Fibroblast of skin of scalp (primary cell): ENCODE data around the gene PLEKHO1.
A peak's percentile ranks its signal among the peaks of the same experiment; 100 is the strongest.
"Not testable (repeated sequence)": the region's sequence is repeated elsewhere in the genome, so short reads cannot be mapped to it uniquely, and the experiment has no call there.

Experiments
- DNase-seq: peaks from one replicate; pipeline ENCODE4 v3.0.0-alpha.2; 2013

Gene PLEKHO1

DNA sequence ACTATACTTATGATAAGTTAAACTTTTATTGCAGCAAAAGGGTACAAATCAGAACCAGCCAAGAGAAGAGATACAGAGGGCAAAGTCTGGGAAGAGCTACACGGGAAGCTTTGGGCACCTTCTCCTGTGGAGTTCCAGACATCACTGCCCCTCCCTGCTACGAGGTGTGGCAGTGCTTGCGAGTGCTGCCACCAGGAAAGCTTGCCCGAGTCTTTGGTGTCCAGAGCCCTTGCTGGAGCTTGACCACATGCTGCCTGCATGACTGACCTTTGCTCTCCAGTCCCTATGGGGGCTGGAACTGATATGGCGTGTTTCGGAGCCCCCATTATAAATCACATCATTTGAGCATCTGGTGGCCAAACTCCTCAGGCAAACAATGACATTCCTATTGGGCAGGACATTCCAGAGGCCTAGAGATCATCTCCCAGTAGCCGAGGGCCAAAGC, 23.4 kb downstream of the PLEKHO1 start:
- DNase-seq, result no peak

DNA sequence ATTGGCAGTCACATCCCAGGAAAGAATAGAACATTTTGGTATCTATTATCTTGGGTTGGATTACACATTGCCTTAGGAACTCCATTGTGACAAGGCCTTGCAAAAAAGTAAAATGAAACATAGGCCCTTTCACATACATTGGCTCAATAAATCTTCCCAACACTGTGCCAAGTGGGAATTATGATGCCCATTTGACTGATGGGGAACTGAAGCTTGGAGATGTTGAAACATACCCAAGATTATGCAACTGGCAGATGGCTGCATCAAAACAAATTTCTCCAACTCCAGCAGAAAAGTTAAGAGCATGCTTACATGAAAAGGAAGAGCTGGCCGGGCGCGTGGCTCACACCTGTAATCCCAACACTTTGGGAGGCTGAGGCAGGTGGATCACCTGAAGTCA, 26.9 kb downstream of the PLEKHO1 start:
- no peak for DNase-seq

DNA sequence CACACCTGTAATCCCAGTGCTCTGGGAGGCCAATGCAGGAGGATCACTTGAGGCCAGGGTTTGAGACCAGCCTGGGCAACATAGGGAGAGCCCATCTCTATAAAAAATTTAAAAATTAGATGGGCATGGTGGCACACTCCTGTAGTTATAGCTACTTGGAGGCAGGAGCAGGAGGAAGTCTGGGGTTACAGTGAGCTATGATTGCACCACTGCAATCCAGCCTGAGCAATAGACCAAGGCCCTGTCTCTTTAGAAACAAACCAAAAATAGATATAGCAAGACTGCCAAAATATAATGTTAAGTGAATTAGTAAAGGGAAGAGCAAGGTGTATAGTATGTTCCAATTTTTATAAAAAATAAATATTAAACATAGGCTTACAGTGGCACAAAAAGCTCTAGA, 28.8 kb downstream of the PLEKHO1 start:
- DNase-seq, result no peak

DNA sequence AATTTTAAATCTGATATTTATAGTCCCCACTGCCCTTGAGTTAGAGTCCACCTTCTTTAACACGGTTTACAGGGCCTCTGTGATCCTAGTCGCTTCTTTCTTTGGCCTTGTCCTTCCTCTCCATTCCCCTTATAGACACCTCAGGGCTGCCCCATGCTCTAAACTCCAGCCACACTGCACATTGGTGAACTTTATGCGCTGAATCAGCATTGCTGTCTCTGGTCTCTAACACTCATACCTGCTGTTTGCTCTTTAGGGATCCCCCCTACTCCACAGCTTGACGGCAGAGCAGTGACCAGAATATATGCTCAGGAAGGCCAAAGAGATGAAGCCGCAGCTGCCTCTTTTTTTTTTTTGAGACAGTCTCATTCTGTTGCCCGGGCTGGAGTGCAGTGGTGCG, 30.2 kb downstream of the PLEKHO1 start:
- DNase-seq, result no peak

DNA sequence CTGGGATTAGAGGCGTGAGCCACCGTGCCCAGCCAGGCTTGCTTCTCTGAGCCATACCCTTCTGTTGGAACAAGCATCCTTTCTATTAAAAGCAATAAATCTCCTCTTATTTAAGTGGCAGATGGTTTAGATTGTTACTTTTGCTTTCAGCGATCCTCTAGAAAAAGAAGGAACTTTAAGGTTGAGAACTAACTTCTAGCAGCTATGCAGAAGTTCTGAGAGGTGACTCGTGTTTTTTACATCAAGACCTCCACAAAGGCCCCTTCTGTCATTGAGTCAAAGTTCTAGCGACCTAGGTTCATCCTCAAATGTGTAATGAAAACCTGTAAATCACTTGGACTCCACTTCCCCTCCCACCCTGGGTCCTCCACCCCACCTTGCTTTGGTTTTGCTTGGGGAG, 30.8 kb downstream of the PLEKHO1 start:
- DNase-seq, result no peak

DNA sequence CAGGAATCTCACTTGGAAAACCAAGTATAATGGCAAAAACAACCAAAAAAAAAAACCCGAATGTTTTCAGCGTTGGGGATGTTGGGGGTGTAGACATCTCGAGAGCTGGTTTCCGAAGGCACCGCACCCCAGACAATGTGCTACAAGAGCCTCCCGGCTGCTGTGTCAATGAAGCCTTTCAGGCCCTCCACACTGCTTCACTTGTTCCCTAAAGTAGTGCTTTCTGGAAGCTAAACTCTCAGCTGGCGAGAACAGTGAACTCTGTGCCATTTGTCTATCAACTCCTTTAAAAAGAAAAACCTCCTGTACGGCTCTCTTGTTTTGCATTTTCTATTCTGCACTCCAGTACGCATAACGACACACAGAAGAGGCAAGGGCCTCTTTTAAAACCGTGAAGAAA, 32.5 kb downstream of the PLEKHO1 start:
- DNase-seq, result no peak

DNA sequence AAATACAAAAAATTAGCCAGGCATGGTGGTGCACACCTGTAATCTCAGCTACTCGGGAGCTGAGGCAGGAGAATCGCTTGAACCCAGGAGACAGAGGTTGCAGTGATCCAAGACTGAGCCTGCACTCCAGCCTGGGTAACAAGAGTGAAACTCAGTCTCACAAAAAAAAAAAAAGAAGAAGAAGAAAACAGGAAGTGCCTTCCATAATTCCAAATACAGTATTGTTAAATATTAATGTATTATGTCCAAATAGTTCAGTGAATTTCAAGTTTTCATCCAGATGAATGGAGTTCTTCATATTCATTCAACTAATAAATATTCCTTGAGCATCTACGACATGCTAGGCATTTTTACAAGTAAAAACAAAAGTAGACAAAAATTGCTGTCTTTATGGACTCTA, 33.3 kb downstream of the PLEKHO1 start:
- no peak for DNase-seq

DNA sequence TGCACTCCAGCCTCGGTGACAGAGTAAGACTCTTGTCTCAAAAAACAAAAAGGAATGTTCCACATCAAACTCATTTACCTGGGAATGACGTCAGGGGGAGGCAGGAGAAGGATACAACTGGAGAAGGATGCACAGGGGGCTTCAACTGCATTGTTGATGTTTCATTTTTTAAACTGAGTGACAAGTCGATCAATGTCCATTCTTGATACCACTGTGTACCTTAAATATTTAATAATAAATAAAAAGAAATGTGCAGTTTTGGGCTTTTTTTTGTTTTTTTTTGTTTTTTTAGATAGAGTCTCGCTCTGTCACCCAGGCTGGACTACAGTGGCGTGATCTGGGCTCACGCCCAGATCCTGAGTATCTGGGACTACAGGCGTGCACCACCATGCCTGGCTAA, 35.8 kb downstream of the PLEKHO1 start:
- DNase-seq, result no peak

DNA sequence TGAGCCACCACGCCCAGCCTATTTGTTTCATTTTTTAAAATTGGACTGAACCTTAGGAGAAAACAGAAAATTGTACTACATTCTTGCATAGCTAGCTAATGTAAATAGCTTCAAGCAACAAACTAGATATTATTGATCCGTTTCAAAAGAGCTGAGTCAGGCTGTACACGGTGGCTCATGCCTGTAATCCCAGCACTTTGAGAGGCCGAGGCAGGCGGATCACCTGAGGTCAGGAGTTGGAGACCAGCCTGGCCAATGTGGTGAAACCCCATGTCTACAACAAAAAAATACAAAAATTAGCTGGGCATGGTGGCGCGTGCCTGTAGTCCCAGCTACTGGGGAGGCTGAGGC, 36.7 kb downstream of the PLEKHO1 start:
- DNase-seq, result not testable (repeated sequence)

DNA sequence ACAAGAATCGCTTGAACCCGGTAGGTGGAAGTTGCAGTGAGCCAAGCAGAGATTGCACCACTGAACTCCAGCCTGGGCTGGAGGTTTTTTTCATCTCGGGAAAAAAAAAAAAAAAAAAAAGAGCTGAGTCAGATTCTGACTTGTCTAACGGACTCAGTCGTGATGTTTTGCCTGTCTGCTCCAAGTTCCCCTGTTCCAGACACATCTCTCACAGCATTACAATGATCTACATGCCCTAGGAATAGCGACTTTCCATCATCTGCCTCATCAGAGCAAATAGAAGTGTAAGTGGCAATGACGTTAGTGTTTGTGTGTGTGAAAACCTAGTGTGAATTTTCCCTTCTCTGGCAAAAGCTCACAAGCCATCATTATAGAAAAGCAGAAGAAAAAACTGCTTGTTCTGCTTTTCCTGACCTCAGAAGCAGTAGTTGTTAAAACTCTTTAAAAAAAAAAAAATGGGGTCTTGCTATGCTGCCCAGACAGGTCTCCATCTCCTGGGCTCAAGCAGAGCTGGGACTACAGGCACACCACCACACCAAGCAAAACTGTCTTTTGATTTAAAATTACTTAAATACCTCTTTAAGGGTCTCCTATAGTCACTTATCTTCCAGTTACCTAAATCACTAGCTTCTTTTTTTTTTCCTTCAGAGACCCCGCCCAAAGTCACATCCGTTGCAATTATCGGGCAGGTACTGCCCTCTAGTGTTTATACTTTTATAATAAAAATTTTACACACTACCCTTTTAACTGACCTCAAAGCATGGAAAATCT, 37.3 kb downstream of the PLEKHO1 start:
- DNase-seq, result peak; percentile 72

DNA sequence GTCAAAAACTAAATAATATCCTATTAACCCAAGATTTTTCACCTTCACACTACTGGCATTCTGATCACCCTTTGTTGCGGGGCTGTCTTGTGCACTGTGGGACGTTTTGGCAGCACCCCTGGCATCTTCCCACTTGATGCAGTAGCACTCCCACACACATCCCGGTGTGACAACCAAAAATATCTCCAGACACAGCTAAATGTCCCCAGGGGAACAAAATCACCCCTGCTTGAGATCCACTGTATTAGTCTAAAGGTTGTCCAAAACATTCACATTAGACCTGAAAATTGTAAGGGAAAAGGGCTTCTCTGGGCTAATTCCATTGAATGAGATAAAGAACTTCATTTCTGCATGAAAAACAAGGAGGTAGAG, 37.8 kb downstream of the PLEKHO1 start:
- DNase-seq, result no peak

DNA sequence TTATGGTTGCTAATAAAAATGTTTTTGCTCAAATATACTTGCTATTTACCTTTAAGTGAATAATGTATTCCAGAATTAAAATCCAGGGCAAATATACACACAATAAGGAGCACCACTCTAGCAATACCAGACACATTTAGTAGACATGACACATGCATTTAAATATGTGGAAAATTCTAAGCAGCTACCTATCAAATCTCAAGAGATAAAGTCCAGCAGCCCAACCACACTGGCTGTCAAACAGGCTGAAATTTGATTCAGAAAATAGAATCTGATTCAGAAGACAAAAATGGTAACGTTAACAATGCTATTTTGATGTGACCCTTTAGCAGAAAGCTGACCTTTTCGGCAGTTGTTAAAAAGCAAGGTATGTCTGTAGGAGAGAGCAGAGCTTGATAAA, 42.3 kb downstream of the PLEKHO1 start:
- peak; percentile 91 for DNase-seq

DNA sequence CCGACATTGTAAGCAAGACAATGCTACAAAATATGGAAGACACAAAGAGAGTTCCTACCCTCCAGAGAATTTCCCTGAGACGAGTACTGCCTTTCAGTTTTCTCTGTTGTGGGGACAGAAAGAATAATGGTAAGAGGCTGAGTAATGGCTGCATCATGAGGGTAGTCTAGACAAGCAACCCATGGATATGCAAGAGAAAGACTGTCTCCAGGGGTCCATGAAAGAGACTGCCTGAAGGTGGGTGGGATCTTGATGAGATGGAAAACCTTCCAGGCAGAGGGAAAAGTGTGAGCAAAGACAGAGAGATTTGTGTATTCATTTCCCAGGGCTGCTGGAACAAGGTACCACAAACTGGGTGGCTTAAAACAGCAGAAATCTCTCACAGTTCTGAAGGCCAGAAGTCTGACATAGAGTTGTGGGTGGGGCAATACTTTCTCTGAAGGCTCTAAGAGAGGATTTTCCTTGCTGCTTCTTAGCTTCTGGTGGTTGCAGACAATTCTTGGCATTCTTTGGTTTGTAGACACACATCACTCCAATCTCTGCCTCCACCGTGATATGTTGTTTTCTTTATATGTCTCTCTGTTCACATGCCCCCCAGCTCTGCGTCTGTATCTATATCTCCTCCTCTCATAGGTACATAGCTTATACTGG, 44.8 kb downstream of the PLEKHO1 start:
- DNase-seq, result peak; percentile 89

DNA sequence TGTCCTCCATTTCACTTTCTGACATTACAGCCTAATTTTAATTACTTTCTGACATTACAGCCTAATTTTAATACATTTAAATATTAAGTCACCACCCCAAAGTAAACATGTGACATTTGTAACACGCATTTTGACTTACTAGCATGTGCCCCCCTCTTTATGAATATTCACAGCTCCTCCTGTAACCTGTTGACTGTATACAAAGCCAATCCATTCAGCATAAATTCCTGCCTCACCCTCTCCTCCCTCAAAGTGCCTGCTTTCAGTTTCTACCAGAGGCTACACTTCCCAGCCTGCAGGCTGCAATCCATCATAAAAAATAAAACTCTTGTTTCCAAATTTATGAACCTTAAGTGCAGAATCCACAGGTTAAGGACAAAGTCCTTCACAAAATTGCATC, 46.7 kb downstream of the PLEKHO1 start:
- no peak for DNase-seq

DNA sequence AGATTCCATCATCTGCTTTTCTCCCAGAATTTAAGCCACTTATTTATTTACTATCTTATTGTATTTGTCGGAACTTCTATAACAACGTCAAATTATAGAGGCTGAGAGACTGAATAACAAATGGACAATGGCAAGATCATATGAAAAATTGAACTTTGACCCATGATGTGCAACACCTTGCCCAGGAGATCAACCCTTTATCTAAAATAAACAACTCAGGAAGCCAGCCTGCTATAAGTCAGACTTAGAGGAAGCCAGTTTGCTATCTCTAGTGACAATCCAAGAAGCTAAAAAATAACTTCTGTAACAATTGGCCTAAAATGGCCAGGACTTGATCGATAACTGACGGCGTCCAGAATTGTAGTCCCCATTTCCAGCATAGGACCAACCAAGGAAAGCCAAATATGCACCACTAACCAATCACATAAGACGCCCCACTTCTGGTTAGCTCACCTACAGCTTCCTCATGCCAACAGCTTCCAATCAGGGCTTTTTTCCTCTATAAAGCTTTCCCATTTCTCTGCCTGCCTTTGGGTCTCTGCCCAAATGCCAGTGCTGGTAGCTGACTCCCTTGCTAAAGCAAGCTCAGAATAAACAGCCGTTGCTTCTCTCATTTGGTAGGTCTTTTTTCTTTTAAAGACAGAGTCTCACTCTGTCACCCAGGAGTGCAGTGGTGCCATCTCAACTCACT, 57.7 kb downstream of the PLEKHO1 start:
- no peak for DNase-seq

DNA sequence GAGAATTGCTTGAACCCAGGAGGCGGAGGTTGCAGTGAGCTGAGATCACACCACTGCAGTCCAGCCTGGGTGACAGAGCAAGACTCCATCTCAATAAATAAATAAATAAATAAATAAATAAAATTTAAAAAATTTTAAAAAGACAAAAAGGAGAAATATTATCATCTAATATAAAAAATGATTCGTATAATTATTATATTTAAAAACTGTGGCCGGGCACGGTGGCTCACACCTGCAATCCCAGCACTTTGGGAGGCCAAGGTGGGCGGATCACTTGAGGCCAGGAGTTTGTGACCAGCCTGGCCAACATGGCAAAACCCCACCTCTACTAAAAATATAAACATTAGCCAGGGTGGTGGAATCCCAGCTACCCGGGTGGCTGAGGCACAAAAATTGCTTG, 58.7 kb downstream of the PLEKHO1 start:
- DNase-seq, result not testable (repeated sequence)
